Heart left ventricle (tissue), 13 donors: Measurements from ENCODE around the gene TRIM33.

Experiments used
- POLR2A ChIP-seq, 2 donors: fragments of 450-650 bp; IDR thresholded peaks; one replicate each; pipeline ENCODE4 v1.6.1; 2017; ENCODE audit warnings: antibody characterized with exemption in 2 of 2, mild to moderate bottlenecking in 2 of 2, moderate library complexity in 2 of 2
- TF ChIP-seq, protein P1 (sequence below), 12 donors: fragments of 200-600 bp; sonication (generic) in 4 of 12; IDR thresholded peaks; one replicate each; pipeline versions ENCODE4 v1.5.0 to v1.8.0; 2018 to 2022; ENCODE audit warnings: antibody characterized with exemption in 12 of 12, mild to moderate bottlenecking in 5 of 12
- donor health status: ischemic (EF 13 %, LVEDD 7.1; RV severe dilation, severe dysfunction).
- donor health status: DM: no; HTN: yes; CAD: no.
- donor health status: DM: no; HTN: no; CAD: no.
- donor health status: ischemic (EF 25% LVEDD 6.9; RV normal size, moderate dysfunction).
- donor health status: ischemic (EF 25% LVEDD 5.7; RV mildly dilated, moderate dysfunction).
- donor health status: ischemic (EF 35%, LVEDD 5.7; RV mildly dilated, moderate dysfunction).
- donor health status: nonischemic (EF 11% LVEDD 7.7; RV severe dilation, severe dysfunction).
- donor health status: DM: yes; HTN: yes; CAD: no.
- donor health status: PGD.
- donor health status: ischemic (EF 29% LVEDD 5.4; RV normal size, mild dysfunction).
- donor health status: nonischemic (EF 23%, LVEDD 6.1; RV moderate dilation, normal function).

DNA sequence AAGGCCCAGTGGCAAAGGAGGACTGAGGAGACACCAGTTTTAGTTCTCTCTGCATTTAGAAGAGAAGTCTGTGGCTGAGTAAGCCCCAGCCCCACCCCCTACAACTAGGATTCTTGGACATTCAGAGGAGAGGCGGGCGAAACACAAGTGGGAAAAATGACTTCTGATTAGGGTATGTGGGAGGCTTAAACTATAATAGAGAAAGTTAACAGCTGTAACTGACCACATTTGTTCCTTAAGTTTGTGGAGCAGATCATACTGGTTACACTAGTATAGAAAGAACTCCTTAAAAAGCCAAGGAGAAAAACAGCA, 11.2 kb upstream of the TRIM33 start:
- TF ChIP-seq POLR2A (IDR thresholded peaks at IDR 0.05): no peak
- TF ChIP-seq, protein P1, sequence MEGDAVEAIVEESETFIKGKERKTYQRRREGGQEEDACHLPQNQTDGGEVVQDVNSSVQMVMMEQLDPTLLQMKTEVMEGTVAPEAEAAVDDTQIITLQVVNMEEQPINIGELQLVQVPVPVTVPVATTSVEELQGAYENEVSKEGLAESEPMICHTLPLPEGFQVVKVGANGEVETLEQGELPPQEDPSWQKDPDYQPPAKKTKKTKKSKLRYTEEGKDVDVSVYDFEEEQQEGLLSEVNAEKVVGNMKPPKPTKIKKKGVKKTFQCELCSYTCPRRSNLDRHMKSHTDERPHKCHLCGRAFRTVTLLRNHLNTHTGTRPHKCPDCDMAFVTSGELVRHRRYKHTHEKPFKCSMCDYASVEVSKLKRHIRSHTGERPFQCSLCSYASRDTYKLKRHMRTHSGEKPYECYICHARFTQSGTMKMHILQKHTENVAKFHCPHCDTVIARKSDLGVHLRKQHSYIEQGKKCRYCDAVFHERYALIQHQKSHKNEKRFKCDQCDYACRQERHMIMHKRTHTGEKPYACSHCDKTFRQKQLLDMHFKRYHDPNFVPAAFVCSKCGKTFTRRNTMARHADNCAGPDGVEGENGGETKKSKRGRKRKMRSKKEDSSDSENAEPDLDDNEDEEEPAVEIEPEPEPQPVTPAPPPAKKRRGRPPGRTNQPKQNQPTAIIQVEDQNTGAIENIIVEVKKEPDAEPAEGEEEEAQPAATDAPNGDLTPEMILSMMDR (IDR thresholded peaks at IDR 0.05): no peak
